Endothelial cell of umbilical vein (primary cell): ENCODE data around the gene SH3PXD2B. TPM values are rescaled to one million over a fixed set of nuclear protein-coding genes. Genes with fewer than 3 reads are reported as not detected.
"Not testable (repeated sequence)": the region's sequence is repeated elsewhere in the genome, so short reads cannot be mapped to it uniquely, and the experiment has no call there.

Source experiments
- BruUV-seq: library from RNA; stranded (reverse); fragments of 400-500 nt; replicated peaks from 2 replicates; lab custom pipeline; 2021; lab: Mats Ljungman, UMichigan
- CTCF ChIA-PET: fragments of 300-600, 350-600 bp; sonication (Branson Sonifier 250); formaldehyde crosslinking; loops from one replicate; lab custom pipeline; 2021; ENCODE audit warnings: antibody characterized with exemption, inconsistent platforms; lab: Charles Lee
- POLR2A ChIA-PET: fragments of 300-600, 350-600 bp; sonication (Branson Sonifier 250); formaldehyde crosslinking; loops from one replicate; lab custom pipeline; 2021; ENCODE audit warnings: antibody characterized with exemption, inconsistent platforms; lab: Charles Lee
- DNase-seq: peaks from one replicate; pipeline ENCODE4 v3.0.0-alpha.2; 2011; ENCODE audit warnings: low read depth, low spot score
- FAIRE-seq: peaks from 2 replicates; lab custom pipeline; 2011; peaks lifted over from hg19 to GRCh38; lab: Jason Lieb, UNC
- H2AFZ ChIP-seq: 2 replicates; pipeline ENCODE4 v1.6.0; 2012; ENCODE audit warnings: low read depth, low read length, control low read depth, inconsistent platforms
- H3K27ac ChIP-seq: 2 replicates; pipeline ENCODE4 v1.5.1; 2011; ENCODE audit warnings: low read depth, mild to moderate bottlenecking, control low read depth, low read length, moderate library complexity; ENCODE audit not compliant: insufficient read depth
- H3K27me3 ChIP-seq, 2 experiments: 2 replicates each; pipeline versions ENCODE4 v1.6.0 to v1.6.1; 2011; ENCODE audit warnings: low read length in 2 of 2, mixed read lengths in 1 of 2; ENCODE audit not compliant: control insufficient read depth in 2 of 2, insufficient read depth in 2 of 2
- H3K36me3 ChIP-seq, 2 experiments: 2 replicates in 1 of 2; 3 replicates in 1 of 2; pipeline ENCODE4 v1.5.1; 2011; ENCODE audit warnings: low read length in 2 of 2, mild to moderate bottlenecking in 1 of 2, moderate library complexity in 1 of 2; ENCODE audit not compliant: control insufficient read depth in 2 of 2, insufficient read depth in 2 of 2; ENCODE audit errors: extremely low read depth in 1 of 2
- H3K4me1 ChIP-seq: 3 replicates; pipeline ENCODE4 v1.5.1; 2011; ENCODE audit warnings: mild to moderate bottlenecking, low read length; ENCODE audit not compliant: control insufficient read depth, insufficient read depth; ENCODE audit errors: extremely low read depth
- H3K4me2 ChIP-seq: 2 replicates; pipeline ENCODE4 v1.6.1; 2011; ENCODE audit warnings: low read length, control low read depth, mixed read lengths; ENCODE audit not compliant: insufficient read depth
- H3K4me3 ChIP-seq, 3 experiments: fragments of 200-600 bp in 1 of 3; sonication (generic), shearing (Covaris generic) in 1 of 3; replicated peaks in 1 of 3; 2 replicates each; pipeline ENCODE4 v1.5.1; 2011 to 2016; ENCODE audit warnings: control low read depth in 3 of 3, low read length in 3 of 3, mild to moderate bottlenecking in 2 of 3, inconsistent platforms in 1 of 3, low read depth in 1 of 3, moderate library complexity in 1 of 3; ENCODE audit not compliant: insufficient read depth in 1 of 3
- H3K79me2 ChIP-seq: 2 replicates; pipeline ENCODE4 v1.6.0; 2012; ENCODE audit warnings: low read length, inconsistent platforms; ENCODE audit not compliant: control insufficient read depth, insufficient read depth
- H3K9ac ChIP-seq: replicated peaks from 2 replicates; pipeline ENCODE3; 2011; ENCODE audit warnings: low read length, control low read depth; ENCODE audit not compliant: insufficient read depth; ENCODE audit errors: extremely low read depth
- H3K9me1 ChIP-seq: replicated peaks from 3 replicates; pipeline ENCODE4 v1.6.0; 2011; ENCODE audit warnings: mild to moderate bottlenecking, low read length; ENCODE audit not compliant: control insufficient read depth, insufficient read depth; ENCODE audit errors: extremely low read depth
- H3K9me3 ChIP-seq: replicated peaks from 2 replicates; pipeline ENCODE4 v1.5.1; 2012; ENCODE audit warnings: low read length, inconsistent platforms; ENCODE audit not compliant: control insufficient read depth, insufficient read depth
- H4K20me1 ChIP-seq: replicated peaks from 2 replicates; pipeline ENCODE3; 2011; ENCODE audit warnings: mild to moderate bottlenecking, low read length; ENCODE audit not compliant: control insufficient read depth, insufficient read depth; ENCODE audit errors: extremely low read depth
- CTCF ChIP-seq, 2 donors: IDR thresholded peaks; 1 replicate in 1 of 2; 2 replicates in 1 of 2; pipeline ENCODE4 v1.5.1; 2011; ENCODE audit warnings: low read length in 2 of 2, mild to moderate bottlenecking in 2 of 2, moderate library complexity in 2 of 2, control low read depth in 1 of 2, inconsistent platforms in 1 of 2, low read depth in 1 of 2; ENCODE audit not compliant: insufficient read depth in 1 of 2; ENCODE audit errors: extremely low read depth in 1 of 2
- EZH2 ChIP-seq: IDR thresholded peaks from 2 replicates; pipeline ENCODE4 v1.6.1; 2012; ENCODE audit warnings: borderline replicate concordance, low read depth, mild to moderate bottlenecking, moderate library complexity, low read length, inconsistent platforms; ENCODE audit not compliant: severe bottlenecking
- FOS ChIP-seq: IDR thresholded peaks from 2 replicates; pipeline ENCODE4 v1.6.1; 2011; ENCODE audit warnings: mild to moderate bottlenecking, low read length, moderate library complexity, borderline replicate concordance; ENCODE audit not compliant: insufficient read depth
- GATA2 ChIP-seq: IDR thresholded peaks from 2 replicates; pipeline ENCODE4 v1.7.0; 2011; ENCODE audit warnings: low read depth, mild to moderate bottlenecking, moderate library complexity, mixed read lengths, low read length; ENCODE audit not compliant: insufficient read length, insufficient read depth
- JUN ChIP-seq: IDR thresholded peaks from 2 replicates; pipeline ENCODE4 v1.6.1; 2011; ENCODE audit warnings: borderline replicate concordance, low read depth; ENCODE audit not compliant: insufficient read length, insufficient read depth
- MAX ChIP-seq: IDR thresholded peaks from 2 replicates; pipeline ENCODE4 v1.6.1; 2011; ENCODE audit not compliant: insufficient read depth, insufficient read length
- MYC ChIP-seq: IDR thresholded peaks from one replicate; pipeline ENCODE4 v1.6.1; 2011; ENCODE audit warnings: mild to moderate bottlenecking, low read depth, low read length
- POLR2A ChIP-seq: IDR thresholded peaks from 2 replicates; pipeline ENCODE4 v1.6.1; 2012; ENCODE audit warnings: low read depth, mild to moderate bottlenecking, control low read depth, low read length
- POLR2AphosphoS5 ChIP-seq: IDR thresholded peaks from 2 replicates; pipeline ENCODE4 v1.6.1; 2012; ENCODE audit warnings: low read depth, mild to moderate bottlenecking, control low read depth, low read length, moderate library complexity; ENCODE audit not compliant: insufficient read depth
- dilution Hi-C: fragments of 300-500 bp; cut with MboI; formaldehyde crosslinking; loops from one replicate; pipeline ENCODE4 v1.15.0; 2019; ENCODE audit warnings: low sequenced_read_pairs; ENCODE audit not compliant: extremely low pct_ligation_motif_present
- intact Hi-C: fragments of 100-400 bp; cut with micrococcal nuclease; formaldehyde crosslinking; loops from one replicate; pipeline ENCODE4 v1.10.0; 2022
- polyA plus RNA-seq, 4 experiments: library from polyadenylated mRNA; depleted of rRNA in 3 of 4; stranded (reverse) in 3 of 4; unstranded in 1 of 4; fragments of >200 nt; gene quantifications; 2 replicates each; pipeline versions ENCODE4 v1.2.1 to v1.2.3, GENCODE V29; 2011 to 2012; ENCODE audit warnings: missing spikeins in 1 of 4
- total RNA-seq: library from RNA; stranded (reverse); gene quantifications from 2 replicates; pipeline ENCODE4 v1.2.3, GENCODE V29; 2021

The SH3PXD2B gene
- total and polyA plus RNA-seq, 2 donors (not counting 3 experiments of a cell fraction or from before 2014, with no cell fraction given), result 23.5 to 66.3 TPM

GRCh38 chr5:172288465-172288864 lies 165.9 kb downstream of the SH3PXD2B start:
- Histone ChIP-seq H3K79me2 (no peaks in the 10 kb centered on the region), H3K27ac (no peak overlapping the region), H3K4me2 (no peak overlapping the region), H3K9me1 (no peaks in the 10 kb centered on the region), H3K36me3 (no peaks in the 10 kb centered on the region), H4K20me1 (no peaks in the 10 kb centered on the region), H3K4me1 (peaks cover 5% of the 10 kb centered on the region), H3K9ac (no peak overlapping the region), H3K9me3 (no peaks in the 10 kb centered on the region), H3K27me3 (peaks cover 0 to 2% of the 10 kb centered on the region in 2 experiments), H2AFZ (no peak overlapping the region), H3K4me3 (no peak overlapping the region)
- FAIRE-seq (no peak), DNase-seq (no peak)
- dilution Hi-C loops, result no loop called here
- intact Hi-C loops, result no loop called here
- CTCF ChIA-PET, result interaction anchor here (1.1 kb wide), 1 partner anchor 100 kb away, joined by 3 read pairs; the partner anchor contains the start of gene STK10
- TF ChIP-seq JUN (no peak), GATA2 (no peak), POLR2A (no peak), FOS (no peak), POLR2AphosphoS5 (no peak), CTCF (IDR thresholded peaks at IDR 0.05; ENCODE audit: extremely low read depth in 1 of 2, insufficient read depth in 1 of 2, low read depth in 1 of 2, low read length in 2 of 2) (no peak), MAX (no peak), MYC (no peak), EZH2 (no peak)
- POLR2A ChIA-PET, result interaction anchor here (0.6 kb wide), 1 partner anchor 1138 kb away, joined by 3 read pairs; no protein-coding TSS in a partner anchor
- BruUV-seq, result no TSS peak

GRCh38 chr5:172287140-172287539 lies 167.2 kb downstream of the SH3PXD2B start:
- H3K9me1 ChIP-seq, H3K36me3 ChIP-seq, H4K20me1 ChIP-seq, dilution Hi-C loops, H3K4me2 ChIP-seq, H3K4me1 ChIP-seq, H3K9ac ChIP-seq, H3K9me3 ChIP-seq, intact Hi-C loops, POLR2A ChIA-PET, FAIRE-seq, H3K4me3 ChIP-seq, H2AFZ ChIP-seq, BruUV-seq, DNase-seq, H3K27ac ChIP-seq, H3K27me3 ChIP-seq: not testable (repeated sequence)
- CTCF ChIA-PET, result interaction anchor here (1.9 kb wide), 1 partner anchor 374 kb away, joined by 4 read pairs; no protein-coding TSS in a partner anchor
- H3K79me2 ChIP-seq, result peaks cover 12% of the 10 kb centered on the region
